ENCODE data around the gene SOBP.

Gene SOBP

GRCh38 chr6:107654764-107655163 is 164.8 kb downstream of the SOBP start:
- Histone ChIP-seq H3K4me1 (ENCODE audit: control insufficient read depth, insufficient read depth, low read length) (peaks cover 2% of the 10 kb centered on the region; the same call in 1 of the 2 replicates), H3K36me3 (ENCODE audit: control insufficient read depth, insufficient read depth, low read length) (no peaks in the 10 kb centered on the region), H3K4me3 (ENCODE audit: low read length) (no peak overlapping the region), H3K9me3 (ENCODE audit: control insufficient read depth, insufficient read depth, low read length) (no peaks in the 10 kb centered on the region), H3K27ac (ENCODE audit: low read length) (no peak overlapping the region), H3K27me3 (ENCODE audit: control insufficient read depth, insufficient read depth, low read length) (no peaks in the 10 kb centered on the region)
- no CpG with 5 or more reads among the region's 4 CpGs for WGBS (ENCODE audit: insufficient coverage, insufficient read length)
- no peak for DNase-seq (ENCODE audit: low read depth, low spot score)

- Histone ChIP-seq H3K9me3 (ENCODE audit: control insufficient read depth, insufficient read depth, low read length) (no peaks in the 10 kb centered on the region), H3K36me3 (ENCODE audit: control insufficient read depth, insufficient read depth, low read length) (no peaks in the 10 kb centered on the region), H3K27me3 (ENCODE audit: control insufficient read depth, insufficient read depth, low read length) (no peaks in the 10 kb centered on the region), H3K27ac (ENCODE audit: low read length) (no peak overlapping the region), H3K4me3 (ENCODE audit: low read length) (no peak overlapping the region), H3K4me1 (ENCODE audit: control insufficient read depth, insufficient read depth, low read length) (peaks cover 2% of the 10 kb centered on the region; the same call in 1 of the 2 replicates)
- WGBS (ENCODE audit: insufficient coverage, insufficient read length): no CpG with 5 or more reads among the region's 4 CpGs
- DNase-seq (ENCODE audit: low read depth, low spot score): no peak
Observed at GRCh38 chr6:107655245-107655644, 165.3 kb downstream of the SOBP start.

- no peaks in the 10 kb centered on the region for H3K36me3 ChIP-seq (ENCODE audit: control insufficient read depth, insufficient read depth, low read length)
- DNase-seq (ENCODE audit: low read depth, low spot score): no peak
- H3K27ac ChIP-seq (ENCODE audit: low read length): no peak overlapping the region
- H3K4me3 ChIP-seq (ENCODE audit: low read length): no peak overlapping the region
- no peaks in the 10 kb centered on the region for H3K27me3 ChIP-seq (ENCODE audit: control insufficient read depth, insufficient read depth, low read length)
- no peaks in the 10 kb centered on the region for H3K9me3 ChIP-seq (ENCODE audit: control insufficient read depth, insufficient read depth, low read length)
- H3K4me1 ChIP-seq (ENCODE audit: control insufficient read depth, insufficient read depth, low read length): peaks cover 2% of the 10 kb centered on the region; the same call in 1 of the 2 replicates
- WGBS (ENCODE audit: insufficient coverage, insufficient read length): no CpG with 5 or more reads among the region's 2 CpGs
Observed at GRCh38 chr6:107655864-107656263, 165.9 kb downstream of the SOBP start.

- Histone ChIP-seq H3K36me3 (ENCODE audit: control insufficient read depth, insufficient read depth, low read length) (no peaks in the 10 kb centered on the region), H3K27me3 (ENCODE audit: control insufficient read depth, insufficient read depth, low read length) (no peaks in the 10 kb centered on the region), H3K27ac (ENCODE audit: low read length) (no peak overlapping the region), H3K9me3 (ENCODE audit: control insufficient read depth, insufficient read depth, low read length) (no peaks in the 10 kb centered on the region), H3K4me1 (ENCODE audit: control insufficient read depth, insufficient read depth, low read length) (peaks cover 2% of the 10 kb centered on the region; the same call in 1 of the 2 replicates), H3K4me3 (ENCODE audit: low read length) (no peak overlapping the region)
- no peak for DNase-seq (ENCODE audit: low read depth, low spot score)
- WGBS (ENCODE audit: insufficient coverage, insufficient read length): no CpG with 5 or more reads among the region's 1 CpG
Observed at GRCh38 chr6:107656401-107656800, 166.5 kb downstream of the SOBP start.

GRCh38 chr6:107656883-107657282 is 167.0 kb downstream of the SOBP start:
- no peaks in the 10 kb centered on the region for H3K9me3 ChIP-seq (ENCODE audit: control insufficient read depth, insufficient read depth, low read length)
- no peak overlapping the region for H3K4me3 ChIP-seq (ENCODE audit: low read length)
- no CpG with 5 or more reads among the region's 8 CpGs for WGBS (ENCODE audit: insufficient coverage, insufficient read length)
- DNase-seq (ENCODE audit: low read depth, low spot score): no peak
- no peaks in the 10 kb centered on the region for H3K27me3 ChIP-seq (ENCODE audit: control insufficient read depth, insufficient read depth, low read length)
- no peak overlapping the region for H3K27ac ChIP-seq (ENCODE audit: low read length)
- H3K4me1 ChIP-seq (ENCODE audit: control insufficient read depth, insufficient read depth, low read length): peaks cover 2% of the 10 kb centered on the region; the same call in 1 of the 2 replicates
- H3K36me3 ChIP-seq (ENCODE audit: control insufficient read depth, insufficient read depth, low read length): no peaks in the 10 kb centered on the region

GRCh38 chr6:107657373-107657754 is 167.4 kb downstream of the SOBP start:
- H3K4me1 ChIP-seq (ENCODE audit: control insufficient read depth, insufficient read depth, low read length): peaks cover 2% of the 10 kb centered on the region; the same call in 1 of the 2 replicates
- no peak for DNase-seq (ENCODE audit: low read depth, low spot score)
- no peaks in the 10 kb centered on the region for H3K36me3 ChIP-seq (ENCODE audit: control insufficient read depth, insufficient read depth, low read length)
- H3K9me3 ChIP-seq (ENCODE audit: control insufficient read depth, insufficient read depth, low read length): no peaks in the 10 kb centered on the region
- no peak overlapping the region for H3K4me3 ChIP-seq (ENCODE audit: low read length)
- no peak overlapping the region for H3K27ac ChIP-seq (ENCODE audit: low read length)
- H3K27me3 ChIP-seq (ENCODE audit: control insufficient read depth, insufficient read depth, low read length): no peaks in the 10 kb centered on the region
- no CpG with 5 or more reads among the region's 3 CpGs for WGBS (ENCODE audit: insufficient coverage, insufficient read length)

- Histone ChIP-seq H3K9me3 (ENCODE audit: control insufficient read depth, insufficient read depth, low read length) (no peaks in the 10 kb centered on the region), H3K4me3 (ENCODE audit: low read length) (no peak overlapping the region), H3K4me1 (ENCODE audit: control insufficient read depth, insufficient read depth, low read length) (peaks cover 2% of the 10 kb centered on the region; the same call in 1 of the 2 replicates), H3K27me3 (ENCODE audit: control insufficient read depth, insufficient read depth, low read length) (no peaks in the 10 kb centered on the region), H3K36me3 (ENCODE audit: control insufficient read depth, insufficient read depth, low read length) (no peaks in the 10 kb centered on the region), H3K27ac (ENCODE audit: low read length) (no peak overlapping the region)
- no peak for DNase-seq (ENCODE audit: low read depth, low spot score)
- no CpG with 5 or more reads among the region's 17 CpGs for WGBS (ENCODE audit: insufficient coverage, insufficient read length)
Observed at GRCh38 chr6:107657755-107658461, 168.0 kb downstream of the SOBP start.

GRCh38 chr6:107658920-107659865 is 169.3 kb downstream of the SOBP start:
- H3K4me1 ChIP-seq (ENCODE audit: control insufficient read depth, insufficient read depth, low read length): peaks cover 2% of the 10 kb centered on the region; the same call in 1 of the 2 replicates
- no peaks in the 10 kb centered on the region for H3K27me3 ChIP-seq (ENCODE audit: control insufficient read depth, insufficient read depth, low read length)
- no peak overlapping the region for H3K27ac ChIP-seq (ENCODE audit: low read length)
- H3K36me3 ChIP-seq (ENCODE audit: control insufficient read depth, insufficient read depth, low read length): no peaks in the 10 kb centered on the region
- no peaks in the 10 kb centered on the region for H3K9me3 ChIP-seq (ENCODE audit: control insufficient read depth, insufficient read depth, low read length)
- H3K4me3 ChIP-seq (ENCODE audit: low read length): no peak overlapping the region
- DNase-seq (ENCODE audit: low read depth, low spot score): no peak
- no CpG with 5 or more reads among the region's 18 CpGs for whole genome bisulfite sequencing (ENCODE audit: insufficient coverage, insufficient read length)

GRCh38 chr6:107660839-107661238 is 170.9 kb downstream of the SOBP start:
- no peak overlapping the region for H3K4me3 ChIP-seq (ENCODE audit: low read length)
- H3K36me3 ChIP-seq (ENCODE audit: control insufficient read depth, insufficient read depth, low read length): no peaks in the 10 kb centered on the region
- no peak for DNase-seq (ENCODE audit: low read depth, low spot score)
- no peaks in the 10 kb centered on the region for H3K9me3 ChIP-seq (ENCODE audit: control insufficient read depth, insufficient read depth, low read length)
- WGBS (ENCODE audit: insufficient coverage, insufficient read length): no CpG with 5 or more reads among the region's 11 CpGs
- H3K4me1 ChIP-seq (ENCODE audit: control insufficient read depth, insufficient read depth, low read length): peaks cover 2% of the 10 kb centered on the region; the same call in 1 of the 2 replicates
- no peak overlapping the region for H3K27ac ChIP-seq (ENCODE audit: low read length)
- H3K27me3 ChIP-seq (ENCODE audit: control insufficient read depth, insufficient read depth, low read length): no peaks in the 10 kb centered on the region

GRCh38 chr6:107661291-107661690 is 171.4 kb downstream of the SOBP start:
- no CpG with 5 or more reads among the region's 7 CpGs for WGBS (ENCODE audit: insufficient coverage, insufficient read length)

More at GRCh38 chr6:107661291-107661690, 171.4 kb downstream of the SOBP start:
- no peaks in the 10 kb centered on the region for H3K36me3 ChIP-seq (ENCODE audit: control insufficient read depth, insufficient read depth, low read length)
- peaks cover 2% of the 10 kb centered on the region; the same call in 1 of the 2 replicates for H3K4me1 ChIP-seq (ENCODE audit: control insufficient read depth, insufficient read depth, low read length)
- no peak for DNase-seq (ENCODE audit: low read depth, low spot score)
- no peaks in the 10 kb centered on the region for H3K9me3 ChIP-seq (ENCODE audit: control insufficient read depth, insufficient read depth, low read length)
- H3K4me3 ChIP-seq (ENCODE audit: low read length): no peak overlapping the region
- H3K27me3 ChIP-seq (ENCODE audit: control insufficient read depth, insufficient read depth, low read length): no peaks in the 10 kb centered on the region
- H3K27ac ChIP-seq (ENCODE audit: low read length): no peak overlapping the region

All from iPS DF 6.9 (cell line).